Stimulated activated CD4-positive, alpha-beta T cell treated with anti-CD3 and anti-CD28 coated beads, TNF-alpha, amount 100 ng/mL, for 48 hours (primary cell): ENCODE data around the gene ARHGAP6.

Experiments used
- DNase-seq, 3 donors: peaks; one replicate each; pipeline ENCODE4 v3.0.0-alpha.2; 2020; ENCODE audit warnings: low read depth in 3 of 3

ARHGAP6 gene

GRCh38 chrX:11293113-11293512 lies 372.6 kb downstream of the ARHGAP6 start, which contains the start of gene AMELX:
TSS of gene AMELX (plus strand) at chrX:11293413. CDS start at chrX:11294789, 1,376 bp downstream.
- no peak for DNase-seq

GRCh38 chrX:11290416-11291102 lies 375.2 kb downstream of the ARHGAP6 start:
- no peak for DNase-seq

GRCh38 chrX:11287505-11287904 lies 378.2 kb downstream of the ARHGAP6 start:
- DNase-seq: no peak

GRCh38 chrX:11285651-11286050 lies 380.1 kb downstream of the ARHGAP6 start:
- no peak for DNase-seq

- no peak for DNase-seq
These were observed 383.7 kb downstream of the ARHGAP6 start for GRCh38 chrX:11282043-11282442.

- DNase-seq: no peak
These were observed 392.2 kb downstream of the ARHGAP6 start for GRCh38 chrX:11273544-11273943.

- DNase-seq: no peak
These were observed 392.9 kb downstream of the ARHGAP6 start for GRCh38 chrX:11272863-11273262.

GRCh38 chrX:11272290-11272689 lies 393.4 kb downstream of the ARHGAP6 start:
- DNase-seq: no peak

GRCh38 chrX:11269996-11270395 lies 395.7 kb downstream of the ARHGAP6 start:
- no peak for DNase-seq

- no peak for DNase-seq
These were observed 396.7 kb downstream of the ARHGAP6 start for GRCh38 chrX:11269006-11269405.

GRCh38 chrX:11267425-11267824 lies 398.3 kb downstream of the ARHGAP6 start:
- no peak for DNase-seq

- DNase-seq: no peak
These were observed 399.1 kb downstream of the ARHGAP6 start for GRCh38 chrX:11266573-11267003.

- DNase-seq: no peak
These were observed 400.4 kb downstream of the ARHGAP6 start for GRCh38 chrX:11265352-11265751.

- DNase-seq: no peak
These were observed 400.8 kb downstream of the ARHGAP6 start for GRCh38 chrX:11264925-11265324.

- no peak for DNase-seq
These were observed 404.5 kb downstream of the ARHGAP6 start for GRCh38 chrX:11261260-11261659.

GRCh38 chrX:11259437-11259836 lies 406.3 kb downstream of the ARHGAP6 start:
- DNase-seq: no peak

- DNase-seq: no peak
These were observed 408.0 kb downstream of the ARHGAP6 start for GRCh38 chrX:11257711-11258110.

GRCh38 chrX:11257290-11257689 lies 408.4 kb downstream of the ARHGAP6 start:
- no peak for DNase-seq

GRCh38 chrX:11254417-11255109 lies 411.2 kb downstream of the ARHGAP6 start:
- no peak for DNase-seq

GRCh38 chrX:11244636-11245035 lies 421.1 kb downstream of the ARHGAP6 start:
- no peak for DNase-seq

GRCh38 chrX:11242704-11243103 lies 423.0 kb downstream of the ARHGAP6 start:
- DNase-seq: no peak

GRCh38 chrX:11241720-11242119 lies 424.0 kb downstream of the ARHGAP6 start:
- DNase-seq: no peak

- no peak for DNase-seq
These were observed 426.5 kb downstream of the ARHGAP6 start for GRCh38 chrX:11239230-11239629.
